ENCODE results near the gene MASP1. TPM values are rescaled to one million over a fixed set of nuclear protein-coding genes. Genes with fewer than 3 reads are reported as not detected.

MASP1 gene
- polyA plus RNA-seq, 2 of the 4 experiments (the other 2 are of a cell fraction) = 0.18 TPM; not detected in 1

DNA sequence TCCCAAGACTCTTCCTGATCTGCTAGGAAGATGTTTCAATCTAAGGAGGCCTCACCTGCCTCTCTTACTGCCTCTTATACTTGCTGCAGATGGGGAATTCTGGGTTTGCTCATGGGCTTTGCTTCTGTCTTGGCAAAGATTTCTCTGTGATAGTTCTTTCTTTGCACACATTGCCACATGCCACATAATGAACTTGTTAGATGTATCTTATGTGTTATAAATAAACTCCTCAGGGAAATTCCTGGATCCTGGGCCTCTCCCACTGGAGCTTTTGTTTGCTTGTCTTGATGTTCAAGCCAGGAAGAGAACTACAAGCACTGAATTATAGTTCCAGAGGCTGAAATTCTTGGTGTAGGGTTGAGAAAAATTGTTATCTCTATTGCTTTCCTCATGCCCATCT, 82.0 kb downstream of the MASP1 start:
- H3K4me2 ChIP-seq = no peak overlapping the region
- ATAC-seq (no peak), FAIRE-seq (no peak), DNase-seq (ENCODE audit: low read depth in 1 of 2, low spot score in 1 of 2) (no peak)
- TF ChIP-seq GATA3 (IDR thresholded peaks at IDR 0.05; ENCODE audit: borderline replicate concordance) (no peak), HDAC2 (IDR thresholded peaks at IDR 0.05) (no peak), CHD4 (IDR thresholded peaks at IDR 0.05; ENCODE audit: borderline replicate concordance) (no peak), MAFK (IDR thresholded peaks at IDR 0.05; ENCODE audit: partially characterized antibody) (no peak), RNF2 (IDR thresholded peaks at IDR 0.05; ENCODE audit: borderline replicate concordance, low read depth) (no peak), ZSCAN20 (CRISPR knock-in tag; IDR thresholded peaks at IDR 0.05) (no peak), HOXB5 (CRISPR knock-in tag; IDR thresholded peaks at IDR 0.05) (no peak), BHLHE40 (IDR thresholded peaks at IDR 0.05; ENCODE audit: low read depth, low read length) (no peak), JUNB (IDR thresholded peaks at IDR 0.05) (no peak), MAZ (IDR thresholded peaks at IDR 0.05; ENCODE audit: borderline replicate concordance, low read depth, low read length) (no peak), CBX2 (IDR thresholded peaks at IDR 0.05; ENCODE audit: borderline replicate concordance, low read depth) (no peak), NR3C1 (IDR thresholded peaks at IDR 0.05) (no peak), KDM1A (IDR thresholded peaks at IDR 0.05; ENCODE audit: low read depth) (no peak), TFCP2L1 (CRISPR knock-in tag; IDR thresholded peaks at IDR 0.05) (no peak), KDM5A (IDR thresholded peaks at IDR 0.05) (no peak)
- TF ChIP-seq, protein P1, sequence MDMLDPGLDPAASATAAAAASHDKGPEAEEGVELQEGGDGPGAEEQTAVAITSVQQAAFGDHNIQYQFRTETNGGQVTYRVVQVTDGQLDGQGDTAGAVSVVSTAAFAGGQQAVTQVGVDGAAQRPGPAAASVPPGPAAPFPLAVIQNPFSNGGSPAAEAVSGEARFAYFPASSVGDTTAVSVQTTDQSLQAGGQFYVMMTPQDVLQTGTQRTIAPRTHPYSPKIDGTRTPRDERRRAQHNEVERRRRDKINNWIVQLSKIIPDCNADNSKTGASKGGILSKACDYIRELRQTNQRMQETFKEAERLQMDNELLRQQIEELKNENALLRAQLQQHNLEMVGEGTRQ (IDR thresholded peaks at IDR 0.05) = no peak
- TF ChIP-seq, protein P2, sequence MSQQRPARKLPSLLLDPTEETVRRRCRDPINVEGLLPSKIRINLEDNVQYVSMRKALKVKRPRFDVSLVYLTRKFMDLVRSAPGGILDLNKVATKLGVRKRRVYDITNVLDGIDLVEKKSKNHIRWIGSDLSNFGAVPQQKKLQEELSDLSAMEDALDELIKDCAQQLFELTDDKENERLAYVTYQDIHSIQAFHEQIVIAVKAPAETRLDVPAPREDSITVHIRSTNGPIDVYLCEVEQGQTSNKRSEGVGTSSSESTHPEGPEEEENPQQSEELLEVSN (IDR thresholded peaks at IDR 0.05; ENCODE audit: borderline replicate concordance, low read depth) = no peak
- TF ChIP-seq, protein P3, sequence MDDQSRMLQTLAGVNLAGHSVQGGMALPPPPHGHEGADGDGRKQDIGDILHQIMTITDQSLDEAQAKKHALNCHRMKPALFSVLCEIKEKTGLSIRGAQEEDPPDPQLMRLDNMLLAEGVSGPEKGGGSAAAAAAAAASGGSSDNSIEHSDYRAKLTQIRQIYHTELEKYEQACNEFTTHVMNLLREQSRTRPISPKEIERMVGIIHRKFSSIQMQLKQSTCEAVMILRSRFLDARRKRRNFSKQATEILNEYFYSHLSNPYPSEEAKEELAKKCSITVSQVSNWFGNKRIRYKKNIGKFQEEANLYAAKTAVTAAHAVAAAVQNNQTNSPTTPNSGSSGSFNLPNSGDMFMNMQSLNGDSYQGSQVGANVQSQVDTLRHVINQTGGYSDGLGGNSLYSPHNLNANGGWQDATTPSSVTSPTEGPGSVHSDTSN (IDR thresholded peaks at IDR 0.05) = no peak
- TF ChIP-seq, protein P4, sequence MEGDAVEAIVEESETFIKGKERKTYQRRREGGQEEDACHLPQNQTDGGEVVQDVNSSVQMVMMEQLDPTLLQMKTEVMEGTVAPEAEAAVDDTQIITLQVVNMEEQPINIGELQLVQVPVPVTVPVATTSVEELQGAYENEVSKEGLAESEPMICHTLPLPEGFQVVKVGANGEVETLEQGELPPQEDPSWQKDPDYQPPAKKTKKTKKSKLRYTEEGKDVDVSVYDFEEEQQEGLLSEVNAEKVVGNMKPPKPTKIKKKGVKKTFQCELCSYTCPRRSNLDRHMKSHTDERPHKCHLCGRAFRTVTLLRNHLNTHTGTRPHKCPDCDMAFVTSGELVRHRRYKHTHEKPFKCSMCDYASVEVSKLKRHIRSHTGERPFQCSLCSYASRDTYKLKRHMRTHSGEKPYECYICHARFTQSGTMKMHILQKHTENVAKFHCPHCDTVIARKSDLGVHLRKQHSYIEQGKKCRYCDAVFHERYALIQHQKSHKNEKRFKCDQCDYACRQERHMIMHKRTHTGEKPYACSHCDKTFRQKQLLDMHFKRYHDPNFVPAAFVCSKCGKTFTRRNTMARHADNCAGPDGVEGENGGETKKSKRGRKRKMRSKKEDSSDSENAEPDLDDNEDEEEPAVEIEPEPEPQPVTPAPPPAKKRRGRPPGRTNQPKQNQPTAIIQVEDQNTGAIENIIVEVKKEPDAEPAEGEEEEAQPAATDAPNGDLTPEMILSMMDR (IDR thresholded peaks at IDR 0.05) = no peak
- TF ChIP-seq, protein P5, sequence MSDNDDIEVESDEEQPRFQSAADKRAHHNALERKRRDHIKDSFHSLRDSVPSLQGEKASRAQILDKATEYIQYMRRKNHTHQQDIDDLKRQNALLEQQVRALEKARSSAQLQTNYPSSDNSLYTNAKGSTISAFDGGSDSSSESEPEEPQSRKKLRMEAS (IDR thresholded peaks at IDR 0.05) = no peak
- ChIA-PET POLR2A (no interaction called here), CTCF (interaction anchor here (1.5 kb wide), 1 partner anchor 9 kb away, joined by 4 read pairs; no protein-coding TSS in a partner anchor)
- peaks cover 12% of the 10 kb centered on the region; the same call in 2 of the 3 replicates for H3K9me3 ChIP-seq
- no peak overlapping the region for H3K4me3 ChIP-seq
- no peaks in the 10 kb centered on the region for H3K4me1 ChIP-seq
- no peak overlapping the region for H3K27ac ChIP-seq

DNA sequence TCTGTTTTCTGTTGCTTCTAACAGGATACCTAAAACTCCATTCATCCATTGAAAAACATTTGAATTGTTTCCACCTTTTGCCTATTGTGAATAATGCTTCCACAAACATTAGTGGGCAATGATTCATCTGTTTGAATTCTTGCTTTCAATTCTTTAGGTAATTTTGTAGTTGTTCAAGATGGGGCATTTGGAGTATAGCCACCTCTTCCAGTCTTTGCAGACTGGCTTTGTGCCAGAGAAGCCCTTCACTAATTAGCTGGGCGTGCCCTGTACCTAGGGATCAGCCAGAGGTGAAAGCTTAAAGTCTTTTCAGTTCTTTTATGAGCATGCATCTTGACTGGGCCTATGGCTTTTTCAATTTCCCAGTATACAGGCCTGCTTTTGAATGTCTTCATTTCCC, 83.4 kb downstream of the MASP1 start:
- FAIRE-seq (no peak), DNase-seq (ENCODE audit: low read depth in 1 of 2, low spot score in 1 of 2) (no peak), ATAC-seq (no peak)
- H3K4me2 ChIP-seq = no peak overlapping the region
- H3K9me3 ChIP-seq = peaks cover 12% of the 10 kb centered on the region; the same call in 2 of the 3 replicates
- TF ChIP-seq HOXB13 (CRISPR knock-in tag; IDR thresholded peaks at IDR 0.05; ENCODE audit: low read depth) (no peak), SREBF2 (IDR thresholded peaks at IDR 0.05) (no peak), GATA3 (IDR thresholded peaks at IDR 0.05; ENCODE audit: borderline replicate concordance) (no peak), JUN (IDR thresholded peaks at IDR 0.05) (no peak), CHD2 (IDR thresholded peaks at IDR 0.05; ENCODE audit: low read length, partially characterized antibody) (no peak), FOXS1 (CRISPR knock-in tag; IDR thresholded peaks at IDR 0.05) (no peak), JUNB (IDR thresholded peaks at IDR 0.05) (no peak)
- TF ChIP-seq, protein P6, sequence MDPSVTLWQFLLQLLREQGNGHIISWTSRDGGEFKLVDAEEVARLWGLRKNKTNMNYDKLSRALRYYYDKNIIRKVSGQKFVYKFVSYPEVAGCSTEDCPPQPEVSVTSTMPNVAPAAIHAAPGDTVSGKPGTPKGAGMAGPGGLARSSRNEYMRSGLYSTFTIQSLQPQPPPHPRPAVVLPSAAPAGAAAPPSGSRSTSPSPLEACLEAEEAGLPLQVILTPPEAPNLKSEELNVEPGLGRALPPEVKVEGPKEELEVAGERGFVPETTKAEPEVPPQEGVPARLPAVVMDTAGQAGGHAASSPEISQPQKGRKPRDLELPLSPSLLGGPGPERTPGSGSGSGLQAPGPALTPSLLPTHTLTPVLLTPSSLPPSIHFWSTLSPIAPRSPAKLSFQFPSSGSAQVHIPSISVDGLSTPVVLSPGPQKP (IDR thresholded peaks at IDR 0.05; ENCODE audit: low read depth, low read length) = no peak
- no peak overlapping the region for H3K4me3 ChIP-seq
- POLR2A ChIA-PET = no interaction called here
- H3K4me1 ChIP-seq = no peaks in the 10 kb centered on the region
- 8% methylated on average over 1 of the region's 1 CpG for WGBS (ENCODE audit: missing lambda C conversion rate)
- H3K27ac ChIP-seq = no peak overlapping the region
- CTCF ChIA-PET = no interaction called here
